GM20000 (cell line): Measurements from ENCODE around the gene HIPK2.
A peak's percentile ranks its signal among the peaks of the same experiment; 100 is the strongest.

Experiments used
- DNase-seq: peaks from one replicate; pipeline ENCODE4 v3.0.0; 2012; ENCODE audit warnings: low spot score
- CTCF ChIP-seq: IDR thresholded peaks from 2 replicates; pipeline ENCODE4 v1.5.1; 2012; ENCODE audit warnings: mild to moderate bottlenecking, control low read depth; ENCODE audit errors: extremely low read depth, missing control alignments

The HIPK2 gene

GRCh38 chr7:139679731-139680594, 97.8 kb downstream of the HIPK2 start:
- DNase-seq: no peak

GRCh38 chr7:139676390-139676789, 101.4 kb downstream of the HIPK2 start:
- no peak for DNase-seq
- no peak for TF ChIP-seq CTCF

More at GRCh38 chr7:139679731-139680594, 97.8 kb downstream of the HIPK2 start:
- TF ChIP-seq CTCF: no peak

- TF ChIP-seq CTCF: no peak
- peak; percentile 22 for DNase-seq
These were observed 102.4 kb downstream of the HIPK2 start for GRCh38 chr7:139675127-139676125.

GRCh38 chr7:139674752-139675126, 103.1 kb downstream of the HIPK2 start:
- DNase-seq: no peak
- no peak for TF ChIP-seq CTCF

GRCh38 chr7:139674341-139674740, 103.5 kb downstream of the HIPK2 start:
- DNase-seq: no peak
- TF ChIP-seq CTCF: no peak

- DNase-seq: no peak
- no peak for TF ChIP-seq CTCF
These were observed 104.0 kb downstream of the HIPK2 start for GRCh38 chr7:139673762-139674161.

GRCh38 chr7:139673230-139673629, 104.6 kb downstream of the HIPK2 start:
- DNase-seq: peak; percentile 74
- no peak for TF ChIP-seq CTCF
